RKO (cell line): ENCODE measurements around the gene IL20RB.
"Not testable (repeated sequence)": the region's sequence is repeated elsewhere in the genome, so short reads cannot be mapped to it uniquely, and the experiment has no call there.

Experiments used
- DNase-seq: peaks from one replicate; pipeline ENCODE4 v3.0.0-alpha.2; 2016; ENCODE audit warnings: low spot score

Gene IL20RB

DNA sequence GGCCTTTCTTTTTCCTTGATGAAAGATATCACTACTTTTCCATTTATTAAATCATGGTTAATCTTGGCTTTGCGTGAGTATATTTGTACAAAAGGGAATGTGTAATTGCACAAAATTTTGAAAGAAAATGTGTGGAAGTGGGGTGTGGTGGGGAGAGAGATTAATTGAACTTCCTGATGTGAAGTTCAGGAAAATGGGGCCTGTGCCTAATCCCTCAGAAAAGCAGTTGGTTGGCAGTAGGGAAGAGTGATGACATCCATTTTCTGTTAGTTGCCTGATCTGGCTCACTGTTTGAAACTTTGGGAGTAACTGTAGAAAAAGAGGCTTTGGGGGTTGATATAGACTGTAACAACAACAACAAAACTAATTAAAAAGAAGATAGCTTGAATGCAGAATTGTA, 10.8 kb upstream of the IL20RB start:
- DNase-seq = no peak

- DNase-seq = no peak
Observed at GRCh38 chr3:136947477-136947876, 10.3 kb upstream of the IL20RB start.

GRCh38 chr3:136949146-136949545, 8.6 kb upstream of the IL20RB start:
- no peak for DNase-seq

- DNase-seq = peak; percentile 19
Observed at GRCh38 chr3:136949708-136950107, 8.1 kb upstream of the IL20RB start.

DNA sequence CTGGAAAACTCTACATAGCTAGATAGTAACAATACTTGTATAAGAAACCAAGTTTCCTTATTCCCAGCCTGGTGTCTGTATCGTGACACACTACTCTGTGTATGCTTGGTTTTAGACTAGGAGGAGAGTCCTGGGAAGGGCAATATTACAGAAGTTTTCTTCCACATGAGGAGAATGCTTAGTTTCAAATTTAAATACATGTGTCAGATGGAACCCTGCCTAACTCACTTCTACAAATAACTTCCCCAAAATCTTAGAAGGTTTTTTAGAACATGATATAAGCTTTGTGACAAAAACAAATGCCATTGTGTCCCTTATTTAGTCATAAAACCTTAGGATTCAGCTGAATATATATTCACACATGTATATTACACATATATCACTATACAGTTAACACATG, 7.2 kb upstream of the IL20RB start:
- no peak for DNase-seq

- DNase-seq = no peak
Observed at GRCh38 chr3:136952292-136952691, 5.5 kb upstream of the IL20RB start.

- no peak for DNase-seq
Observed at GRCh38 chr3:136954251-136954650, 3.5 kb upstream of the IL20RB start.

DNA sequence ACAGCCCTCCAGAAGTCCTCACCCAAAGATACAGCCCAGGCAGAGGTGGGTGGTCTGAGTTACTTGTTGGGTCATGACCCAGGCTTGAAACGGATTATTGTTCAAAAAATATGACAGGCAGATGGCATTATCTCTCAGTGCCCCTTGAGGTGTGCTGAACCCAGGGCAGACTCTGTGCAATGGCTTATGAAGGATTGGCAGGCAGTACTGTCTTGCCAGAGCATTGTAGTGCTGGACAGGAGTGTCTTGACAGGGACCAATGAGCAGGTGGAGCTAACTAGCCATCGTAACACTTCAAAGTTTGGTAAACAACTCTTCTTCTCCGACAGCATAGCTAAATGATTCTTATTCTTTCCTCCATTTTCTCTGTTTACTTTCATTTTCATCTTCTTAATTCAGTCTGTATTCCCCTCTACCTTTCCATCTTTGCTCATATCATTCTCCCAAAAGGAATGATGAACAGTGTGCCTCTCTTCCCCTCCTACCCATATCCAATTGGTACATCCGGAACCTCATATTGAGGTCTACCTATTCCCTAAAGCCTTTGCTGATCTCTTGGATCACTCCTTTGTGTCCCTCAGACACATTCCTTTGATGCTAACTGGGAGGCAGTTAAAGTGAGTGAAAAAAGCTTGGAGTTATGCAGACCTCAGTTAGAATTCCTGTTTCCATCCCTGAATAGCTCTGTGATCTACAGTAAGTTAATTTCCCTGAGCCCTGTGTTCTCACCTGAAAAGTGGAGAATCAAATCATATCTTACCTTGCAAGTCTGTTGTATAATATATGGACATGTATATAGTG, 2.6 kb upstream of the IL20RB start:
- DNase-seq = no peak

- DNase-seq = peak; percentile 64
Observed at GRCh38 chr3:136955813-136956212, 2.0 kb upstream of the IL20RB start.

DNA sequence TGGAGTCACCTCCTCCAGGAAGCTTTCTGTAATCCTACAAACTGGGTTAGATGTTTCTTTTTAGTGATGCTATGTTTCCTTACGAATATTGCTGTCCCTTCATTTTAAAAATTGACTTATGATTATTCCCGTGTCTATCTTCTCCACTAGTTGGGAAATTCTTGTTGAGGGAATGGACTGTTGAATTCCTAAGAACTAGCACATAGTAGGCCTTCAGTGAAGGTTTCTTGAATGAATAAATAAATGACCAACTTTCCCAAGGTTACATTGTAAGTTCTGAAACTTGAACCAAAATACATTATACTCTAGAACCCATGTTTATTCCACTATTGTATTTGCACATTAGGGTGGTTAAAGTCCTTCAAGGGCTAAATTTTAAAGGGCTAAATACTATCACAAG, 812 bp upstream of the IL20RB start:
- DNase-seq = no peak

DNA sequence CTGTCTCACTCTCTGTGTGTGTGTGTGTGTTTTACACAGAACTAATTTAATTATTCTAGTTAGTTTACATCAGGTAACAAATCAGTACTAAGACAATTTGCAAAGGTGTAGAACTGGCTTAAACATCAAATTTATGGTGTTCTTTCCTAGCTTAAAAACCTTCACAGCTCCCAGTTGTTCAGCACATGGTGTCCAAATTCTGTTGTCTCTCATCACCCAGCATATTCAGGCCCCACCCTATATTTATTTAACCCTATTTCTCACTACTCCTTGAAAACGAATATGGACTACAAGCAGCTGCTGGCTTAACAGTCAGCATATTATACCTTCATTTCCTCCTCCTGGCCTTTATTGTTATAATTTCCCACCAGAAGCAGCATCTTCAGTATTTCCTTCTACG, 1.2 kb downstream of the IL20RB start:
- DNase-seq = no peak

GRCh38 chr3:136959599-136959998, 1.8 kb downstream of the IL20RB start:
- no peak for DNase-seq

- DNase-seq = no peak
Observed at GRCh38 chr3:136960838-136961836, 3.4 kb downstream of the IL20RB start.

GRCh38 chr3:136962927-136963326, 5.1 kb downstream of the IL20RB start:
- DNase-seq = no peak

GRCh38 chr3:136969539-136969938, 11.8 kb downstream of the IL20RB start:
- not testable (repeated sequence) for DNase-seq

GRCh38 chr3:136973352-136973751, 15.6 kb downstream of the IL20RB start:
- no peak for DNase-seq

GRCh38 chr3:136974670-136975069, 16.9 kb downstream of the IL20RB start:
- no peak for DNase-seq

- no peak for DNase-seq
Observed at GRCh38 chr3:136979204-136979603, 21.4 kb downstream of the IL20RB start.

GRCh38 chr3:136979684-136980083, 21.9 kb downstream of the IL20RB start:
- DNase-seq = peak; percentile 51

DNA sequence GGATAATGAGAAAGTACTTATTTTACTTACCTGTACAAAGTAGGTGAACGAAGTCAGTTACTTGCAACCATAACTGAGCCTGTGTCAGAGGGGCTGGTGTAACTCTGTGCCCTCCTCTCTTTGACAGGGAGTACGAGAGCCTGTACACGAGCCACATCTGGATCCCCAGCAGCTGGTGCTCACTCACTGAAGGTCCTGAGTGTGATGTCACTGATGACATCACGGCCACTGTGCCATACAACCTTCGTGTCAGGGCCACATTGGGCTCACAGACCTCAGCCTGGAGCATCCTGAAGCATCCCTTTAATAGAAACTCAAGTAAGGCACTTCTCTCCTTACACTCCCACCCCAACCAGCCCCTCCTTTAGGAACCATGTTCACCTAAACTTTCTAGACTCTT, 24.2 kb downstream of the IL20RB start:
- no peak for DNase-seq

GRCh38 chr3:136982520-136983138, 24.8 kb downstream of the IL20RB start:
- DNase-seq = no peak

DNA sequence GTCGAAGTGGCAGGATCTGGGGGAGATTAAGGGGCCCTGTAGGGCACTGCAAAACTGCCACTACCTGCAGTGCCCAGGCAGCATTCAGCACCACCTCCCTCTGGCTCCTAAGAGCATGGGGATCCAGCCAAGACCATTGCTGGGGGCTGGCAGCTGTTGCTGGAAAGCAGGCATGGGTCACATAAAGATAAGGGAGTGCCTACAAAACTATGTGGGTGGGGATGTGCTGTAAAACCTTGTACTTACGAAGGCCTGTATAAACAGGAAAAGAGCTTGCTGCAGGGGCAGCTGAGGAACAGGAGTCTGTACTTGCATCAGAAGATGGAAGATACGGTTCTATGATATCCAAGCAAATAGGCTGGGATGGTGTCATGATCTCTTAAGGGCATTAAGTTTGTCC, 27.1 kb downstream of the IL20RB start:
- no peak for DNase-seq
